GM12865 (cell line): ENCODE results near the gene IGSF6.
"Not testable (repeated sequence)": the region's sequence is repeated elsewhere in the genome, so short reads cannot be mapped to it uniquely, and the experiment has no call there.

Experiments
- DNase-seq: peaks from one replicate; pipeline ENCODE4 v3.0.0; 2010; ENCODE audit warnings: low read depth
- H3K4me3 ChIP-seq: 2 replicates; pipeline ENCODE4 v1.5.1; 2011; ENCODE audit warnings: mild to moderate bottlenecking, low read depth, low read length, control low read depth
- CTCF ChIP-seq: IDR thresholded peaks from 2 replicates; pipeline ENCODE4 v1.5.1; 2011; ENCODE audit warnings: low read length, control low read depth, low read depth, inconsistent platforms; ENCODE audit not compliant: insufficient read depth; ENCODE audit errors: missing control alignments

IGSF6 gene

GRCh38 chr16:21685034-21685455 lies 32.6 kb upstream of the IGSF6 start:
- H3K4me3 ChIP-seq, result no peak overlapping the region
- TF ChIP-seq CTCF, result no peak
- no peak for DNase-seq

- peak; percentile 26 for DNase-seq
- TF ChIP-seq CTCF, result peak; percentile 53
- no peak overlapping the region for H3K4me3 ChIP-seq
Measured at GRCh38 chr16:21684199-21684598, 31.8 kb upstream of the IGSF6 start.

- no peak for DNase-seq
- H3K4me3 ChIP-seq, result no peak overlapping the region
- TF ChIP-seq CTCF, result no peak
Measured at GRCh38 chr16:21683184-21683583, 30.8 kb upstream of the IGSF6 start.

GRCh38 chr16:21680714-21681113 lies 28.3 kb upstream of the IGSF6 start:
- DNase-seq, H3K4me3 ChIP-seq: not testable (repeated sequence)

- H3K4me3 ChIP-seq, DNase-seq: not testable (repeated sequence)
Measured at GRCh38 chr16:21674456-21674855, 22.0 kb upstream of the IGSF6 start.

- no peak overlapping the region for H3K4me3 ChIP-seq
- no peak for DNase-seq
- no peak for TF ChIP-seq CTCF
Measured at GRCh38 chr16:21673469-21673868, 21.1 kb upstream of the IGSF6 start.

- no peak for TF ChIP-seq CTCF
- no peak for DNase-seq
Measured at GRCh38 chr16:21667575-21667974, 15.2 kb upstream of the IGSF6 start.

GRCh38 chr16:21666772-21667171 lies 14.4 kb upstream of the IGSF6 start:
- DNase-seq, result no peak
- H3K4me3 ChIP-seq, result no peak overlapping the region
- TF ChIP-seq CTCF, result no peak

More at GRCh38 chr16:21667575-21667974, 15.2 kb upstream of the IGSF6 start:
- H3K4me3 ChIP-seq, result no peak overlapping the region
